NK-92 (cell line): Measurements from ENCODE around the gene SRCIN1.

Experiments used
- DNase-seq: peaks from one replicate; lab custom pipeline; 2025; ENCODE audit not compliant: unreplicated experiment; lab: John Stamatoyannopoulos, UW

Gene SRCIN1

GRCh38 chr17:38617074-38617860 lies 11.5 kb upstream of the SRCIN1 start:
- DNase-seq: no peak

GRCh38 chr17:38616361-38616760 lies 10.6 kb upstream of the SRCIN1 start:
- no peak for DNase-seq

- DNase-seq: no peak
Observed at GRCh38 chr17:38613981-38614779, 8.4 kb upstream of the SRCIN1 start.

GRCh38 chr17:38613525-38613980 lies 7.8 kb upstream of the SRCIN1 start:
- no peak for DNase-seq

- DNase-seq: no peak
Observed at GRCh38 chr17:38611872-38612376, 6.2 kb upstream of the SRCIN1 start.

GRCh38 chr17:38611070-38611786 lies 5.5 kb upstream of the SRCIN1 start:
- DNase-seq: no peak

- DNase-seq: no peak
Observed at GRCh38 chr17:38609280-38610031, 3.7 kb upstream of the SRCIN1 start.

GRCh38 chr17:38608648-38609047 lies 2.9 kb upstream of the SRCIN1 start:
- no peak for DNase-seq

- DNase-seq: no peak
Observed at GRCh38 chr17:38606646-38607611, 1.2 kb upstream of the SRCIN1 start.

GRCh38 chr17:38605411-38605840 lies 326 bp downstream of the SRCIN1 start:
- no peak for DNase-seq

GRCh38 chr17:38604479-38605403 lies 1.0 kb downstream of the SRCIN1 start:
- no peak for DNase-seq

GRCh38 chr17:38603786-38604478 lies 1.8 kb downstream of the SRCIN1 start:
- DNase-seq: no peak

GRCh38 chr17:38602956-38603785 lies 2.6 kb downstream of the SRCIN1 start:
- no peak for DNase-seq

- DNase-seq: no peak
Observed at GRCh38 chr17:38602453-38602852, 3.3 kb downstream of the SRCIN1 start.

- no peak for DNase-seq
Observed at GRCh38 chr17:38601539-38602351, 4.0 kb downstream of the SRCIN1 start.

- DNase-seq: no peak
Observed at GRCh38 chr17:38600906-38601305, 4.8 kb downstream of the SRCIN1 start.
